Urinary bladder (tissue), 4 donors: ENCODE results near the gene ITPR2. TPM values are rescaled to one million over a fixed set of nuclear protein-coding genes. Genes with fewer than 3 reads are reported as not detected.
"Not testable (repeated sequence)": the region's sequence is repeated elsewhere in the genome, so short reads cannot be mapped to it uniquely, and the experiment has no call there.

Experiments
- DNase-seq: peaks from one replicate; pipeline ENCODE4 v3.0.0-alpha.2; 2015; ENCODE audit errors: extremely low spot score
- H3K27ac ChIP-seq: one replicate; pipeline ENCODE4 v1.5.1; 2013; ENCODE audit warnings: low read depth, mild to moderate bottlenecking, moderate library complexity
- H3K36me3 ChIP-seq: one replicate; pipeline ENCODE4 v1.6.1; 2013; ENCODE audit warnings: mild to moderate bottlenecking, moderate library complexity; ENCODE audit not compliant: insufficient read depth
- H3K4me1 ChIP-seq: one replicate; pipeline ENCODE4 v1.6.1; 2013; ENCODE audit warnings: mild to moderate bottlenecking, moderate library complexity; ENCODE audit not compliant: insufficient read depth
- H3K4me3 ChIP-seq: one replicate; pipeline ENCODE4 v1.5.1; 2013; ENCODE audit warnings: low read depth, low read length
- WGBS: extraction: QIAGEN DNeasy Blood & Tissue Kit; methylation state at CpG from one replicate; pipeline ENCODE4 v1.1.7; 2013; 5-methylcytosine and 5-hydroxymethylcytosine counted together
- polyA plus RNA-seq: library from polyadenylated mRNA; stranded (reverse); fragments of 200-250 nt; gene quantifications from one replicate; pipeline ENCODE4 v1.2.3, GENCODE V29; 2013
- total RNA-seq: library from RNA; depleted of rRNA; stranded (reverse); fragments of >200 nt; gene quantifications from one replicate; pipeline ENCODE4 v1.2.3, GENCODE V29; 2014
- donor health status: healthy with polysubstance abuse.
- donor health status: healthy.

ITPR2 gene
- total and polyA plus RNA-seq, 2 donors: 5.6 to 48.2 TPM

- Histone ChIP-seq H3K4me1 (no peaks in the 10 kb centered on the region), H3K27ac (no peak overlapping the region), H3K36me3 (no peaks in the 10 kb centered on the region), H3K4me3 (no peak overlapping the region)
- DNase-seq: no peak
- WGBS: 83% methylated on average over 6 of the region's 6 CpGs
Observed at GRCh38 chr12:26334621-26335124, 498.3 kb downstream of the ITPR2 start.

- no peak for DNase-seq
- Histone ChIP-seq H3K4me1 (no peaks in the 10 kb centered on the region), H3K36me3 (no peaks in the 10 kb centered on the region), H3K4me3 (no peak overlapping the region), H3K27ac (no peak overlapping the region)
- WGBS: 92% methylated on average over 4 of the region's 4 CpGs
Observed at GRCh38 chr12:26331960-26332359, 501.0 kb downstream of the ITPR2 start.

GRCh38 chr12:26331136-26331535, 501.9 kb downstream of the ITPR2 start:
- H3K36me3 ChIP-seq: no peaks in the 10 kb centered on the region
- H3K27ac ChIP-seq: no peak overlapping the region
- 85% methylated on average over 3 of the region's 3 CpGs for WGBS
- no peak overlapping the region for H3K4me3 ChIP-seq
- no peak for DNase-seq
- no peaks in the 10 kb centered on the region for H3K4me1 ChIP-seq

- Histone ChIP-seq H3K4me3 (no peak overlapping the region), H3K27ac (no peak overlapping the region), H3K36me3 (no peaks in the 10 kb centered on the region), H3K4me1 (no peaks in the 10 kb centered on the region)
- 74% methylated on average over 4 of the region's 4 CpGs for WGBS
- no peak for DNase-seq
Observed at GRCh38 chr12:26327975-26328644, 504.9 kb downstream of the ITPR2 start.

- Histone ChIP-seq H3K4me3 (no peak overlapping the region), H3K27ac (no peak overlapping the region), H3K4me1 (no peaks in the 10 kb centered on the region), H3K36me3 (no peaks in the 10 kb centered on the region)
- WGBS: 90% methylated on average over 2 of the region's 2 CpGs
- DNase-seq: no peak
Observed at GRCh38 chr12:26323673-26324072, 509.3 kb downstream of the ITPR2 start.

- Histone ChIP-seq H3K4me1 (no peaks in the 10 kb centered on the region), H3K36me3 (no peaks in the 10 kb centered on the region), H3K27ac (no peak overlapping the region), H3K4me3 (no peak overlapping the region)
- WGBS: 42% methylated on average over 5 of the region's 5 CpGs
- DNase-seq: no peak
Observed at GRCh38 chr12:26319511-26319910, 513.5 kb downstream of the ITPR2 start.

GRCh38 chr12:26318661-26319068, 514.3 kb downstream of the ITPR2 start:
- DNase-seq: no peak
- no peaks in the 10 kb centered on the region for H3K4me1 ChIP-seq
- no peak overlapping the region for H3K27ac ChIP-seq
- H3K4me3 ChIP-seq: no peak overlapping the region
- no peaks in the 10 kb centered on the region for H3K36me3 ChIP-seq
- 57% methylated on average over 5 of the region's 5 CpGs for WGBS

GRCh38 chr12:26317942-26318575, 514.9 kb downstream of the ITPR2 start:
- DNase-seq: no peak
- Histone ChIP-seq H3K27ac (no peak overlapping the region), H3K4me1 (no peaks in the 10 kb centered on the region), H3K36me3 (no peaks in the 10 kb centered on the region), H3K4me3 (no peak overlapping the region)

- not testable (repeated sequence) for H3K4me1 ChIP-seq, H3K27ac ChIP-seq, DNase-seq, H3K36me3 ChIP-seq, H3K4me3 ChIP-seq
Observed at GRCh38 chr12:26314103-26314502, 518.9 kb downstream of the ITPR2 start.

- H3K4me1 ChIP-seq, H3K36me3 ChIP-seq, H3K27ac ChIP-seq, DNase-seq, H3K4me3 ChIP-seq: not testable (repeated sequence)
- WGBS: 91% methylated on average over 6 of the region's 6 CpGs
Observed at GRCh38 chr12:26310489-26310888, 522.5 kb downstream of the ITPR2 start.

- H3K27ac ChIP-seq: no peak overlapping the region
- WGBS: 52% methylated on average over 4 of the region's 4 CpGs
- DNase-seq: no peak
- H3K36me3 ChIP-seq: no peaks in the 10 kb centered on the region
- no peak overlapping the region for H3K4me3 ChIP-seq
- H3K4me1 ChIP-seq: no peaks in the 10 kb centered on the region
Observed at GRCh38 chr12:26309634-26310033, 523.4 kb downstream of the ITPR2 start.

- Histone ChIP-seq H3K27ac (no peak overlapping the region), H3K4me1 (no peaks in the 10 kb centered on the region), H3K4me3 (no peak overlapping the region), H3K36me3 (no peaks in the 10 kb centered on the region)
- WGBS: 90% methylated on average over 2 of the region's 2 CpGs
- DNase-seq: no peak
Observed at GRCh38 chr12:26304273-26304672, 528.7 kb downstream of the ITPR2 start.

- DNase-seq: no peak
- H3K36me3 ChIP-seq: no peaks in the 10 kb centered on the region
- 77% methylated on average over 1 of the region's 1 CpG for WGBS
- H3K4me1 ChIP-seq: no peaks in the 10 kb centered on the region
- H3K4me3 ChIP-seq: no peak overlapping the region
- H3K27ac ChIP-seq: no peak overlapping the region
Observed at GRCh38 chr12:26303418-26303817, 529.6 kb downstream of the ITPR2 start.

- no peaks in the 10 kb centered on the region for H3K4me1 ChIP-seq
Observed at GRCh38 chr12:26302776-26303175, 530.2 kb downstream of the ITPR2 start.

More at GRCh38 chr12:26302776-26303175, 530.2 kb downstream of the ITPR2 start:
- no peak for DNase-seq
- Histone ChIP-seq H3K4me3 (no peak overlapping the region), H3K27ac (no peak overlapping the region), H3K36me3 (no peaks in the 10 kb centered on the region)
- over 99% methylated on average over 3 of the region's 3 CpGs for WGBS
